ENCODE measurements around the gene RANBP1.

The RANBP1 gene

DNA sequence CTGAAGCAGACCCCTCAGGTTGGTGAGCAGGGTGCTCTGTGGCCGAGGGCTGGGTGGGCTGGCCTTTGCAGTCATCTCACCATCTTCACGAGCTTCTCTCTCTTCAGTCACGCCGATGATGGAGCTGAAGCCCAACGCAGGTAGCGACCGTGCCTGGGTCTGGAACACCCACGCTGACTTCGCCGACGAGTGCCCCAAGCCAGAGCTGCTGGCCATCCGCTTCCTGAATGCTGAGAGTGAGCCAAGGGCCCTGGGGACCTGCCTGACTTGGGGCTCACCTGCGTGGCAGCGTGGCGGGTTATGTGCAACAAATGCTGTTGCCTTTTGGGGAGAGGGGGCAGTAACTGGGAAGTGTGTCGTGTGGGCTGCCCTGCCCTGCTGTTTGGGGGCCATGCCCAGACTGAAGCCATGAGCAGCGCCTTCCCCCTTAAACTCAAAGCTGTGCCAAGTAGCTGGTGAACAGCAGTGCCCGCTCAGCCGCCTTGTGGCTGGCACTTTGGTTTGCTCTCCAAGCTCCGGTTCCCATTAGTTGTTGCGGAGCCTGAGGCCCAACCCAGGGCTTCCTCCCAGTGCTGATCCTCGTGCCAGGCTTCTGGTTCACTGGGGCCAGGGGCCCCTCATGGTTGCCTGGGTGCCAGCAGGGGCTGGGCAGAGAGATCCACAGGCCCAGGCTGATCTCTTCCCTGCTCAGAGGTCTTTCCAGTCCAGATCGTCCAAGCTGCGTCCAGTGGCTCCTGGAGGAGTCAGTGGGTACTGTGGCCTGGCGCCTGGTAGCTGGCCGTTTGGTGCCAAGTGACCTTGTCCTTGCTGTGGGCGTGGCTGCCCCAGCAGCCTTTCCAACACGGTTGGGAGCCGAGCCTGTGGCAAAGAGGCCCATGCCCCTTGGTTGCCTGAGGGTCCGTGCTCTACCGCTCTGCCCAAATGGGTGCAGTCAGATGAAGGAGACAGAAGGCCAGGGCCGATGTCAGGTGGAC lies 9.6 kb downstream of the RANBP1 start:
- no peak for DNase-seq

DNA sequence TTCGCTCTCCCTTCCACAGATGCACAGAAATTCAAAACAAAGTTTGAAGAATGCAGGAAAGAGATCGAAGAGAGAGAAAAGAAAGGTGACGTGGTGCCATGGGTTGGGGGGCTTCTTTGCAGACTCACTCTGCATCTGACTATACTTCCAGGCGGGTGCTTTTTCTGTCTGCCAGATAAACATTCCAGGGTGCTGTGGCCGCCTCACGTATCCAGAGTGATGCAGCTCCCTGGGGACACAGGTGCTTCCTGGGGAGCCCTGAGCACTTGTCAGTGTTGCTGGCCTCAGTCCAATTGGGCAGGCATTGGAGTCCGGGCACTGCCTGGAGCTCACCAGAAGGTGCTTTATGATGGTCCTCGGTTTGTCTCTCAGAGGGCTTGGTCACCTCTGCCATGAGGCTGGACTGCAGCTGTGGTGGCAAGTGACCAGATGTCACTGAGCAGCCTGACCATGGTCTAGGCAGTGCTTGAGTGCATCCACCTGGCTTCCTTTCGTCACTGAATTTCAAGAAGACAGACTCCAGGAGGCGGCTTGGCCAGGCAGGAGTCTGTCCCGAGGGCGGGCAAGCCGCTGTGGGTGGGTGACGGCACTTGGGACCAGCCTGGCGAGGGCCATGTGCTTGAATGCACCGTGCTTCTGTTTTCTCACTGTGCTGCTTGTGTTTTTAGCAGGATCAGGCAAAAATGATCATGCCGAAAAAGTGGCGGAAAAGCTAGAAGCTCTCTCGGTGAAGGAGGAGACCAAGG lies 10.6 kb downstream of the RANBP1 start:
- DNase-seq: no peak

DNA sequence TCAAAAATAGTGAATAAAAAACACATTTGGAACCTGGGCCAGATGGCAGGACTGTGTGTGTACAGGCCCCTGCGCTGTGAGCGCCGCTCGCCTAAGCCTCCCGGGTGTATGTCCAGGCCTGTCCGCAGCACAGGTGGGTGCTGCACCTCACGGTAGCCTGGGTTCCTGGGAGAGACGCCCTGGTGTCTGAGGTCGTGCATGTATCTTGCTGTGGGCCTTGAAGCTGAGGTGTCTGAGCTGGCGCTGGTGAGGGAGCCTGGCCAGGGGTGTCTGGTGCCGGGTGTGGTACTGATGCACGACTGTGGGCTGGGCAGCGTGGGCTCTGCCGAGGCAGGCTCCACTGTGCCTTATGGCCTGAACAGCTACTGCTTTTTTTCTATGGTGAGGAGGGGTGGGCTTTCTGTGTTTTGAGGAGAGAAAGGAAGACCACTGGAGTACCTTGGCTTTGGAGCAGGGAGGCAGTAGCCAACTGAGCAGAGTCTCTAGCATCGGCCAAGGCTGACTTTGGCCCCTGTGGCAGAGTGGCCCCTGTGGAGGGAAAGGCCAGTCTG lies 11.5 kb downstream of the RANBP1 start:
- DNase-seq: no peak

DNA sequence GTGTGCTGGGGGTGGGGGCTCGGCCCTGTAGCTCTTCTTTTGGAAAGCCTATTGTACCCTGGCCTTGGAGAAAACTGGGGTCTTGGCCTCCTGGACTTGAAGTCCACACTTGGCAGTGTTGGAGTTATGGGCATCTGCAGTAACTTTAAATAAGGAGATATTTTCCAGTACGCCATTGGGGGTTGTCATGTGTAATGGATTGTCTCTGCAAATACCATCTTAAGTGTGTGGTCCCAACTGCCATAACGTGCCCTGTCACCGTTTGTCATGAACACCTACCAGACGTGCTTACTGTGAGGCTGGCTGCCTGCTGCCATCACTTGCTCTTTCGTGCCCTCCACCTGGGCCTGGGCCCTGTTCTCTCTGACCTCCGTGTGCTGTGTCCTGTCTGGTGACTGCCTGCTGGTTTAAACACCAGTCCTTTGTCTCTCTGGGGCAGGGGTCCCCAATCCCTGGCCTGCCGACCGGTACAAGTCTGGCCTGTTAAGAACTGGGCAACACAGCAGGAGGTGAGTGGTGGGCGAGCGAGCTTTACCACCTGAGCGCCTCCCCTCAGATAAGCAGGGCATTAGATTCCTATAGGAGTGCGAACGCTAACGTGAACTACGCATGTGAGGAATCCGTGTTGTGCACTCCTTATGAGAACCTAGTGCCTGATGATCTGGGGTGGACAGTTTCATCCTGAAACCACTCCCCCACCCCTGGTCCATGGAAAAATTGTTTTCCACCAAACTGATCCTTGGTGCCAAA lies 12.1 kb downstream of the RANBP1 start:
- DNase-seq: no peak

DNA sequence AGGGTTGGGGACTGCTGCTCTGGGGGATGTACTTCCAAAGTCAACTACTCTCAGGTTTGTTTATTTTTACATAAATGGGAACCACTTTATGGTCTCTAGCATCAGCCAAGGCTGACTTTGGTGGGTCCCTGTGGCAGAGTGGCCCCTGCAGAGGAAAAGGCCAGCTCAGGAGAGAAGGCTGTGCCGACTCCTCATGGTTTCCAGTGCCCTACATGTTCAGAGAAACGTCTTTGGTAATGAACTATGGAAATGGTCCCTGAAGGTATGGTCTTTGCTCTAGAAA lies 12.7 kb downstream of the RANBP1 start:
- DNase-seq: no peak

DNA sequence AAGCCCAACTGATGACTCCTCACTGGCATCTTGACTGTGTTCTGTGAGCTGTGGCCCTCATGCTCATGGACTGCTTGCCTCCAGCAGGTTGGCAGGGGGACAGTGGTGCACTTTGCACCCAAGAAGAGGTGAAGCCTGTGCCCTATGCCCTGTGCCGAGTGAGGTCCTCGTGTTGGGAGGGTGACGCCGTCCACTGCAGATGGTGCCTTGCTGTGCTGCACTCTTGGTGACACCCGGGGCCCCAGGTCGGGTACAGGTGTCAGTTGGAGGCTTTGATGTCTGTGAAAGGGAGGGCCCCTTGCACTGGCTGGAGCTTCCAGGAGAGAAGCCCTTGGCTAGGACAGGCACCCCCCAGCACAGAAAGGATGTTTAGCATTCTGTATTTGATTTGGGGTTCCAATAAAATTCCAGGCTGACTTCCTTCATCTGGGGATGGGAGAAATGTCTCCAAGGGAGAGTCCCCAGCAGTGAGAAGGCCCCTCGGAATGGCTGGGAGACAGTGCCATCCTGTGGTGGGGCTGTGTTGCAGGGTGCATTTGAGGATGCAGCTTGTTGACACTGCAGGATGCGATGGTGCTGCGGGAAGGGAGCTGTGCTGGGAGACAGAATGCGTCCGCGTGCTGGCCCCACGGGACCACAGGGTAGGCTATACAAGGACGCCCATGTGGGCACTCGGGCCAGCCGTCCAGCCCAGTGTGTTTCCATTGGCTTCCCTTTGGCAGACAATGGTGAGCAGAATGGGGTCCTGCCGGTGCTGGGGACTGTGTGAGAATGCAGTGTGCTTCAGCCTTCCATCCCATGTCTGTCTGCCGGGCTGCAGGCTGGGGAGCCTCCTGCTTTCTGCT lies 13.2 kb downstream of the RANBP1 start:
- DNase-seq: peak; percentile 61 to 65

DNA sequence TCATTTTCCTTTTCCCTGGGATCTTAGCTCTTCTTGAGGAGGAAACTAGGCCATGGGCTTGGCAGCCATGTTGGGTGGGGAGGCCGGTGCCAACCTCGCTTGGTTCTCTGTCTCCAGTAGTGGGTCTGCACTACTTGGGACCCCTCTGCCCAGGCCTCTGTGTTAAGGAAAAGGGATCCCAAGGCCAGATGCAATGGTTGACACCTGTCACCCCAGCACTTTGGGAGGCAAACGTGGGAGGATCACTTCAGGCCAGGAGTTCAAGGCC lies 13.8 kb downstream of the RANBP1 start:
- no peak for DNase-seq

DNA sequence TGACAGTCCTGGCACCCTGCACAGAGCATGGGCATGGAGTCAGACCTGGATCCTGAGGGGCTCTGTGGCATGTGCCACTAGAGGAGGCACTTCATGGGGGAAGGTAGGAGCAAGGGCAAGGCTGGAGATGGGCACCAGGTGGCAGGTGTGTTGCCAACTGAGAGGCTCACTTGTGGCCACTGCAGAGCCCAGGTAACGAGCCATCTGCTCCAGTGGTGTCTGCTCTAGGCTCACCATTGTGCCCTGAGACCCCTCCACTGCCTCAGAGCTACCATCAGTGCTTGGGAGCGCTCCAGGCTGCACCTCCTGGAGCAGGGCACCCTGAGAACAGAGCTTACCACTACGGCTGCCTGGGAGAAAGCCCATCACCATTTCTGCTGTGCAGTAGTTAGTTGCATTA lies 14.4 kb downstream of the RANBP1 start:
- DNase-seq: no peak

DNA sequence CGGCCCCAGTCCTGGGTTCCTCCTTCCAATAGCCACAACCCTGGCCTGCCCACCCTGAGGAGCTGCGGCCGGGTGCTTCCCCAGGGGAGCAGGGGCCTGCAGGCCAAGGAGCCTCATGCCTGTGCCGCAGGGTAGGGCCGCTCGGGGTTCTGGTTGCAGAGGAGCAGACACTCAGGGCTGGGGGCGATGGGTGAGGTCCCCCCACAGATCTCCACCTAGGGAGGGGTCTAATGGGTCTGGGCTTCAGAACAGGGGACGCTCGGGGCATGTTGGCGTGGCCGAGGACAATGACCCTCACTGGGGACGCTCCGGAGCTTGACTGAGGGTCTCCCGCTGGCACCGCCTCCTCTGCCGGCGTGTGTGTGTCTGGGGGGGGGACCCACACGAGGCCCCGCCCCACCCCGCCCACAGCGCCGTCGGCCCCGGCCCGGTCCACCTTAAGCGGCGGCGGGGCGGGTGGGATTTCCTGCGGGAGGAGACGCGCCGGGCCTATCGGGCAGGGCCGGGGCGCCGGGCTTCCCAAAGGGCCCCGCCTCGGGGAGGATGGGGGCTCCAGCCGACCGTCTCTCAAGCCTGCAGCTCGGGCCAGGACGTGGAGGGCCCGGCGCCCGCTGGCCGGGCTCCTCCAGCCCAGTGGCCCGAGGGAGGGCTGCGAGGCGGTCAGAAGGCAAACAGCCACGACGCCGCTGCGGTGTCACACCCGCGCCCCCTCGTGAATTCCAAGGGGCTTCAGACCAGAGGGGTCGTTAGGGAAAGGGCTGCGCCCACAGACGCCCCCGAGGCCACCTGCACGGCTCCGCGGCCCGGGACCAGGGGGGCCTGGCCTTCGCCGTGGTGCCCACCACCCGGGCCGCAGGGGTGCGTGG lies 15.1 kb downstream of the RANBP1 start:
- DNase-seq: peak; percentile 83 to 84

DNA sequence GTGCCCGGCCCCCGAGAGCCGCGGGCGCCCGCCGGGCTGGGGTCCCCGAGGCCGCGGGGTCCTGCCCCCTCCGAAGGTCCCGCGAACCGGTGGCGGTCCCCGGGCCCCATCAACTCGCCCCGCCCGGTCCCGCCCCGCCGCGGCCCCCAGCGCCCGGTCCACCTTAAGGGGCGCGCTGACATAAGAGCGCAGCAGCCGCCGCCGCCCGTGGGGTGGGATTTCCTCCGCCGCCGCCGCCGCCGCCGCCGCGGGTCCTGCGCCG lies 15.6 kb downstream of the RANBP1 start, which contains the start of gene ZDHHC8:
Gene ZDHHC8, plus strand, starts transcription at position 208 of the 262 bp plus-strand sequence. CDS start 144 bp downstream, outside the sequence.
- DNase-seq: peak; percentile 56 to 62

DNA sequence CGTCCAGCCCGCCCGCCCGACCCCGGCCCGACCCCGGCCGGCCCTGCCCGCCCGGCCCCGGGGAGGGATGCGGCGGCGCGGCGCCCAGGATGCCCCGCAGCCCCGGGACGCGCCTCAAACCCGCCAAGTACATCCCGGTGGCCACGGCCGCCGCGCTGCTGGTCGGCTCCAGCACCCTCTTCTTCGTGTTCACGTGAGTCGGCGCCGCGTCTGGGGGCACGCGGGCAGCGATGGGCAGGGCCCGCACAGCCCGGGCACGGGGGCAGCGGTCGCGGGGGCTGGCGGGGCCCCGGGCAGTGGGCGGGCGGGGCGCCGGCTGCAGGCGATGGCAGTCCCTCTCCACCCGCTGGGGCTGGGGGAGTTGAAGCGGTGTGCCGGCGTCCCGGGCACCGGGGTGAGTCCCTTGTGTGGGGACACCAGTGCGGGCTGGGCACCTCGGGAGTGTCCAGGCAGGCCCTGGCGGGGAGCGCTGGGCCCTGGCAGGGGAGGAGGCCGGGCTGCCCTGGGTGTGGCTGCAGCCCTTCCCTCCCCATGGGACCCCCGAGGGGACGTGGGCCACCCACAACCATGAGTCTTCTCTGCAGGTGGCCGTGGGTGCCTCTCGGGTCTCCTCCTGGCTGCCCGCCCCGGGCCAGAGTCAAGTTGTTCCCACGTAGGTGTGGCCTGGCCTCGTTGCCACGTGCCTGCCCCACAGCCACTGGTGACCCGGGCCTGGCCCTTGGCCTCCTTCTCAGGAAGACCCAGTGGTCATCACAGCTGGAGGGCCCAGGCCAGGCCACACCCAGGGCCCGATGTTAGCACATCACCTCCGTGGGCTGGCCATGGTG lies 16.2 kb downstream of the RANBP1 start:
- peak in 1 of 2 donors; percentile 41 for DNase-seq

DNA sequence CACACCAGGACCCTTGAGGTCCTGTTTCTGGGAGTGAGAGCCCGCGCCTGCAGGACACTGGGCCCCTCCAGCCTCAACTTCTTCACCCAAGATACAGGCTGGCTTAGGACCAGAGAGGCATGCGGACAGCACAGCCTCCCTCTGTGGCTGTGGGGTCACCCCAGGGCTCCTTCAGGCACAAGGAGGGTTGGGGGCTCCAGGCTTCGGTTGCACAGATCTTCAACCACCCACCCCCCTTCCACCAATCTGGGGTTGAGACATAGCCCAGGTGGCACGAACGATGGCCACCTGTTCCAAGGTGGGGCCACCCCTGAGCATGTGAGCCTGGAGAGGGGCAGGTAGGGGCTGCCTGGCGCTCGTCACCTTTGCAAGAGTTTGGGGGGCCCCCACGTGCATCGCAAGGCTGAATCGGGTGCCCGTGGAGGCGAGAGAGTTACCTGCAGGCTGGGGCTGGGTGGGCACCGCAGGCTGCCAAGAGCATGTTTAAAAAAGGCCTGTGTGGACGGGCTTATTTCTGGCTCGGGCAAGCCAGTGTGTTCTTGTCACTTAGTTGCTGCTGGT lies 16.9 kb downstream of the RANBP1 start:
- no peak for DNase-seq

DNA sequence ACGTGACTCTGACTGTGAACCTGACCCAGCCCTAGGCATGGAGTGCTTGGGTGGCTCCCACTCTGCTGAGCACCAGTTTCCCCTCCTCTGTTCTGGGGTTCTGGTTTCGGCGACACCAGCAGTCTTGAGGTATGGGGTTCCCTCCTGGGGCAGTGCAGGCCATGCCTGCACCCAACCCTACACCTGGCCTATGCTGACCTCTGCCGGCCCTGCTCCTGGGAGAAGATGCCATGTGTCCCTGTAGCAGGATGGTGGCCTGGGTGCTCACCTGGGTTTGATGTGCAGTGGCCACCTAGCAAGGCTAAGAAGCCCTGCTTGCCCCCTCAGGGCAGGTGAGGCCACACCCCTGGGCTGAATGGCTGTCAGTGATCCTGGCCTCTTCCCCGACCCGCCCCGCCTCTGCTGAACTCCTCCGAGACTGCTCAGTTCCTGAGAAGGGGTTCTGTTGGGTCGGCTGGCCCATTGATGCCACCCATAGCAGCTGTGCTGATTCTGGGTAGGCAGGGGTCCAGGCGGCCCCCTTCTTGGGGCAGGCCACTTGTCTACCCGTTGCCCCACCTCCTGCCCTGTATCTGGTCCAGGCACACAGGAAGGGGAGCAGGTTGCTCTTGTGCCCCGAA lies 18.1 kb downstream of the RANBP1 start:
- DNase-seq: no peak

DNA sequence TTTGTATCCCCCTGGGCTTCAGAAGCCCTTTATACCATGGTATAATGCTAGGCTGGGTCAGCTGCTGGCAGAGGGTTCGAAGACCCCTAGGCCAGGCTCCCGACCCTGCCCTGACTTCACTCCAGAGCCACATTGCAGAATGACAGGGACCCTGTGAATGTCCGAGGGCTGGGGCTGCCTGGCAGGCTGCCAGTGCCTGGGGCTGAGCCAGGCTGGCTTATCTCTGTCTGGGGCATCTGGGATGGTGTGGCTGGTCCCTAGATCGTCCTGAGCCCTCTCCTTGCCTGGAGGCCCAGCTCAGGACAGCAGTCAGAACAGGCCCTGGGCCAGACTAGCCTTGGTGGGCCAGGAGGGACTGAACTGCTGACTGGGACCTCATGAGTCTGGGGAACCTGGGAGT lies 19.4 kb downstream of the RANBP1 start:
- DNase-seq: no peak

DNA sequence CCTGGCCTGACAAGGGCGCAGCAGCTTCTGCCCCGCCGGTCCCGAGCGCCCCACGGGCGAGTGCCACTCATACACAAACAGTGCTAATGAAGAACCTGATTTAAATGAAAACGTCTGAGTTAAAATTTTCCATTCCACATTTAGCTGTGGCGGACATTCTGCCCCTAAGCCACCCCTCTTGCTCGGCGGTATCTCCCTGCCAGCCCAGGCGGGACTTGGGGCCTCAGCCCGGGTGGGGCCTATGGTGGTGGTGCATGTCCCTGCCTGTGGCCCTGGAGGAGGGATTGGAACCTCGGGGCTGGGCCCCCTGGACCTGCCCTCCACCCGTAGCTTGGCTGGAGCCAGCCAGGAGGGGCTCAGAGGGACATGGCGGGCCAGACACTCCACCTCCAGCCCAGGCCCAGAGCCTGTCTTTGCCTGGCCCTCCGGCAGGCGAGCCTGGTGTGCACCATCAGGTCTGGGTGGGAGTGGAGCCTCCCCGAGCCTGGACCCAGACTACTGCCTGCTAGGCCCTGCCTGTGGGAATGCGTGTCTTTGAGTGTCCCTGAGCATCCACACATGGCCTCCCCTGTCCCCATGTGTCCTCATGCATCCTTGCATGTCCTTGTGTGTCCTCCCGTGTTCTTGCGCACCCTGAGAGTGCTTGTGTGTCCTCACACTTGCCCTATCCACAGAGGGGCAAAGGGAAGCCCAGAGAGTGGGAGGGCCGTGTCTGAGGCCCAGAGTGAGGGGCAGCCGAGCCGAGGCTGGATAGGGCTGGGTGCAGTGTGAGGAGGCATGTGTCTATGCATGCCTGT lies 20.1 kb downstream of the RANBP1 start:
- no peak for DNase-seq

DNA sequence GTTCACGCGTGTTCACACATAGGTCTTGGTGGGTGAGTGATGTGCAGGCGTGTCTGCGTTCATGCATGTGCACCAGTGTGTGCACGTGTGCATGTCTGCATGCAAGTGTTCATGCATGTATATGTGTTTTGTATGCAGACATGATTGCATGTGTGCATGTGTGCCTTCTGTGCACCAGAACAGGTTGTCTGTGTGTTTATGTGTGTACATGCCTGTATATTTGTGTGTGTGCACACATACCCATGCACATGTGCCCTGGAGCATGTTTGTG lies 20.6 kb downstream of the RANBP1 start:
- no peak for DNase-seq

DNA sequence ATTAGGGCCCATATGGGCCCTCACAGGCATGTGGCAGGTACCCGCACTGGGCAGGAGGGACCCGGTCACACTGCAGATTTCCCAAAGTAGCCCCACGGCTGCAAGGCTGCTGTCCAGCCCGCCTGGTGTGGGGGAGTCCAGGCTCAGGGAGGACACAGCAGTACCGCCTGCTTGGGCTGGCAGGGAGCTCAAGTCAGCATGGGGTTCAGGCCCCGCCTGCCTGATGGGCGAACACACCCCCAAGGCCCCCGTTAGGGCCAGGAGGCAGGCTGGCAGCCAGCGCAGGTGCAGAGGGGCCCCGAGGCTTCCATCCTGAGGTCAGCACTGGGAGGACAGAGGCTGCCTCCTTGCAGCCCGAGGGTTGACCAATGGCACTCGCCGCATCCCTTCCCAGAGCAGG lies 21.2 kb downstream of the RANBP1 start:
- no peak for DNase-seq

DNA sequence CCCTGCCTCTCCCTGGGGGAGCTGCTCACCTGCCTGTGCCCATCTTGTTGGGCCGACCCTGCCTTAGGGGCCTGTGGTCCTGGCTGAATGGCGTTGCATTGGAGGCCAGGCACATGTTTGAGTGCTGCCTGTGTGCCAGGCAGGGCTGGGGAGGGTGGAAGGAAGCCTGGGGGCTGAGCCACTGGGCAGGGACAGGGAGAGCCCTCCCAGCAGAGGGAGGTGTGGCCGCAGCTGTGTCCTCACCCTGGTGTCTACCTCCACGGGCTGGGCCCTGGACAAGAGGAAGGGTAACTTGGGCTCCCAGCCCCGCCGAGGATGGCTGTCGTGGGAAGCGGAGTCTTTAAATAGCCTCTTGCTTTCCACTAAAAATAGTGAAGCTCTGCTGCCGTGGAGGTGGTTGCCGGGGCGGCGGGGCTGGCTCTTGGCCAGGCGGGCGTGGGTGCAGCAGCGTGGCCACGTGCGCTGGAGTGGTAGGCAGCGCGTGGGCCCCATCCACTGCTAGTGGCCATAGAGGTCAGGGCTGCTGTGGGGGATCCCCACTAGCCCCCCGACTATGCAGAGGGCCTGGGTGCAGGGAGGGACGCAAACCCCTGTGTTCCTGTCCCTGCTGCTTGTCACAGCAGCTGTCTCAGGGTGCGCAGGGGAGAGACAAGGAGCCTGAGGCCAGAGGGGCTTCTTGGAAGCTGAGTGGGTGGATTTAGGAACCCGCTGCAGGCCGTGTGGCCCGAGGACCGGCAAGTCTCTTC lies 21.9 kb downstream of the RANBP1 start:
- DNase-seq: no peak

DNA sequence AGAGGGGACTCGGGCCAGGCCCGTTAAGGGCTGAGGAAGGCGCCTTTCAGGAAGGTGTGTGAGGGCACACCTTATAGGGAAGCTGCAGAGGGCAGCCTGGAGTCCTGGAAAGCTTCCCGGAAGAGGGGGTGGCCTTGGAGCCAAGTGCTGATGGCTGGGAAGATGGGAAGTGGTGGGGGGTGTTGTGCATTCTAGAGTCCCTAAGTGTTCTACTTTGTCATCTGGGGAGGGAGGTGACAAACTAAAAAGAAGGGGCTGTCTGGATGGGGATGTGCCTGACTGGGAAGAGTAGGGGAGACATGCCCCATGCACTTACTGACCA lies 22.5 kb downstream of the RANBP1 start:
- no peak for DNase-seq
